ENCODE data around the gene YWHAG.

YWHAG gene

DNA sequence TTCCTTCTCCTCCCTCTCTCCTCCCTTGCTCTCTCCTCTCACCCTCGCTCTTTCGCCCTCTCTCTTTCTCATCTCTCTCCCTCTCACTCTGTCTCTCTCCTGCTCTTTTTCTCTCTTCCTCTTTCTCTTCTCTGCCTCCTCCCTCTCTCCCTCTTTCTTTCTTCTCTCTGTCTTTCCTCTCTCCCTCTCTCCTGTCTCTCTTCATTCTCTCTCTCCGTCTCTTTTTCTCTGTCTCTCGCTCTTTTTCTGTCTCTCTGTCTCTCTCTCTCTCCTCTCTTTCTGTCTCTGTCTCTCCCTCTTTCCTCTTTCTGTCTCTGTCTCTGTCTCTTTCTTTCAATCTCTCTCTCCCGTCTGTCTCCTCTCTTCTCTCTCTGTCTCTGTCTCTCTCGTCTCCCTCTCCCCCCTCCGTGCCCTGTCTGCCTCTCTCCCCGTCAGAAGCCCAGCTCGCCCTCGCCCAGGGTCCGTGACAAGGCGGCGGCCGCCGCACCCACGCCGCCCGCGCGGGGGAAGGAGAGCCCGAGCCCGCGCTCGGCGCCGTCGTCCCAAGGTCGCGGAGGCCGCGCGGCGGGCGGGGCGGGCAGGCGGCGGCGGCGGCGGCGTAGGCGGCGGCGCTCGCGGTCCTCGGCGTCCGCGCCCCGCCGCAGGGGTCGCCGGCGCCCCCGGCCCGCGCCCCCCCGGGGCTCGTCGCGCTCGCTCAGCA, 77.6 kb downstream of the YWHAG start:
- CTCF ChIA-PET, result no interaction called here
- POLR2A ChIA-PET, result interaction anchor here (1.1 to 1.6 kb wide), 3 partner anchors 24 to 114 kb away, joined by 4 to 5 read pairs (median 5); no protein-coding TSS in a partner anchor
- no peak for DNase-seq (ENCODE audit: extremely low spot score)
- TF ChIP-seq L3MBTL2 (conservative IDR thresholded peaks at IDR 0.05) (peak; percentile 26), FOXA1 (IDR thresholded peaks at IDR 0.05) (no peak), CTBP1 (IDR thresholded peaks at IDR 0.05; ENCODE audit: borderline replicate concordance) (no peak), LEF1 (IDR thresholded peaks at IDR 0.05; ENCODE audit: borderline replicate concordance) (no peak)

DNA sequence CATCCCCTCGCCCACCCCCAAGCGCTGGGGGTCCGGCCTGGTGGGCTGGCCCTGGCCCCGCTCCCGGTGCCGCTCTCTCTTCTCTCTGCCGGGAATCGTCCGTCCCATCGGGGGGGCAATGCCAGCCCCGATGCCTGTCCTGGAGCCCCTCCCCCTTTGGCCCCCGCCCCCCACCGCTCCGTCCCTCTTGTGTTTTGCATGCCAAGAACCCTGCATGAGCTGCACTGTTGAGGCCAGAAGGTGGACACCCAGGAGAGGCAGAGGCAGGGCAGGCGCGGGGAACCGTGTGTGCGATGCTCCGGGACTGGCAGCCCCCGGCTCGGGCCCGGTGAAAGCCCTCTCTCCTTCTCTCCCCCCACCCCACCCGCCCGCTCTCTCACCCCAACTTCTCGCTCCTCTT, 78.4 kb downstream of the YWHAG start:
- DNase-seq (ENCODE audit: extremely low spot score), result no peak
- ChIA-PET POLR2A (no interaction called here), CTCF (no interaction called here)
- TF ChIP-seq, protein P1, sequence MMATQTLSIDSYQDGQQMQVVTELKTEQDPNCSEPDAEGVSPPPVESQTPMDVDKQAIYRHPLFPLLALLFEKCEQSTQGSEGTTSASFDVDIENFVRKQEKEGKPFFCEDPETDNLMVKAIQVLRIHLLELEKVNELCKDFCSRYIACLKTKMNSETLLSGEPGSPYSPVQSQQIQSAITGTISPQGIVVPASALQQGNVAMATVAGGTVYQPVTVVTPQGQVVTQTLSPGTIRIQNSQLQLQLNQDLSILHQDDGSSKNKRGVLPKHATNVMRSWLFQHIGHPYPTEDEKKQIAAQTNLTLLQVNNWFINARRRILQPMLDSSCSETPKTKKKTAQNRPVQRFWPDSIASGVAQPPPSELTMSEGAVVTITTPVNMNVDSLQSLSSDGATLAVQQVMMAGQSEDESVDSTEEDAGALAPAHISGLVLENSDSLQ (IDR thresholded peaks at IDR 0.05), result no peak

DNA sequence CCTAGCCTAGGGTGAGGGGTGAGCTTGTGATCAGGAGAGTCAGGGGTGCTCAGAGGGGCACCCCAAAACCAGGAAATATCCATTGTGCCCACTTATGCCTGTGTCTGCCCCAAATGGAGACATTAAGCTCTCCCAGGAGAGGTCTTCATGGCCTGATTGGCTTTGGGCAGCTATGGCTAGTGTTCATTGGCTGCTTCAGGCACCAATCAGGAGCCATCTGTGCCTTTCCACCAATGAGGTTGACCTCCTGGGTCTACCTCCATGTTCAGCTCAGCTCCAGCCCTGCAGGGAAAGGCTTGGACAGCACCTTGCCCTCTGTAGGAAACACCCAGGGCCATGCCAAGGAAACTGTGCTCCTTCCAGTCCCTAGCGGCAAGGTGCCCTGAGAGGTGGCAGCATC, 80.3 kb downstream of the YWHAG start:
- TF ChIP-seq CTBP1 (IDR thresholded peaks at IDR 0.05; ENCODE audit: borderline replicate concordance), result no peak
- no peak for TF ChIP-seq SP1 (IDR thresholded peaks at IDR 0.05)
- no peak for TF ChIP-seq FOXA1 (IDR thresholded peaks at IDR 0.05)
- TF ChIP-seq FOXM1 (IDR thresholded peaks at IDR 0.05; ENCODE audit: borderline replicate concordance), result no peak
- no peak for TF ChIP-seq SUZ12 (IDR thresholded peaks at IDR 0.05)
- TF ChIP-seq, protein P1 (IDR thresholded peaks at IDR 0.05), result peak; percentile 53
- DNase-seq (ENCODE audit: extremely low spot score), result peak; percentile 38
- POLR2A ChIA-PET, result no interaction called here
- CTCF ChIA-PET, result interaction anchor here (0.6 to 1.3 kb wide), 2 partner anchors 16 to 19 kb away, joined by 3 to 4 read pairs; no protein-coding TSS in a partner anchor
